SU-DHL-6 (cell line): Measurements from ENCODE around the gene ATXN7.

ENCODE experiments used
- H2AFZ ChIP-seq: fragments of 200-600 bp; sonication (generic); 2 replicates; pipeline ENCODE4 v1.6.1; 2014; ENCODE audit warnings: low read depth, mild to moderate bottlenecking, moderate library complexity, mixed read lengths, antibody characterized with exemption, low read length; ENCODE audit not compliant: severe bottlenecking
- H3F3A ChIP-seq: fragments of 200-600 bp; shearing (Covaris generic); 2 replicates; pipeline ENCODE4 v1.6.0; 2016; ENCODE audit warnings: antibody characterized with exemption, mild to moderate bottlenecking; ENCODE audit not compliant: insufficient read depth
- H3K27ac ChIP-seq: fragments of 200-600 bp; sonication (generic); 2 replicates; pipeline ENCODE4 v1.5.1; 2016; ENCODE audit warnings: low read depth, mild to moderate bottlenecking, low read length, moderate library complexity, mixed read lengths
- H3K27me3 ChIP-seq: fragments of 200-600 bp; sonication (generic), shearing (Covaris generic); 2 replicates; pipeline ENCODE4 v1.6.0; 2014; ENCODE audit warnings: mild to moderate bottlenecking, low read length
- H3K36me3 ChIP-seq: fragments of 200-600 bp; sonication (generic); 2 replicates; pipeline ENCODE4 v1.6.1; 2014; ENCODE audit warnings: mild to moderate bottlenecking, low read length, mixed read lengths
- H3K4me2 ChIP-seq: fragments of 300-600, 200-600 bp; shearing (Covaris generic), sonication (generic); 2 replicates; pipeline ENCODE4 v1.6.0; 2014; ENCODE audit warnings: low read length, low read depth, mild to moderate bottlenecking; ENCODE audit not compliant: poor library complexity, severe bottlenecking
- H3K4me3 ChIP-seq: fragments of 200-600 bp; sonication (generic); 2 replicates; pipeline ENCODE4 v1.5.1; 2014; ENCODE audit warnings: antibody characterized with exemption, low read length, mild to moderate bottlenecking, mixed read lengths; ENCODE audit not compliant: insufficient read depth, poor library complexity, severe bottlenecking
- H3K79me2 ChIP-seq: fragments of 200-600 bp; sonication (generic); 2 replicates; pipeline ENCODE4 v1.6.1; 2014; ENCODE audit warnings: mild to moderate bottlenecking, low read length, moderate library complexity; ENCODE audit not compliant: insufficient read depth
- H3K9ac ChIP-seq: fragments of 200-600 bp; sonication (generic); 2 replicates; pipeline ENCODE4 v1.7.0; 2014; ENCODE audit warnings: mild to moderate bottlenecking, low read length
- H3K9me2 ChIP-seq: fragments of 200-600 bp; sonication (generic); replicated peaks from 2 replicates; pipeline ENCODE4 v1.6.1; 2014; ENCODE audit warnings: low read length; ENCODE audit not compliant: insufficient read depth
- H3K9me3 ChIP-seq: fragments of 200-600 bp; sonication (generic); 2 replicates; pipeline ENCODE4 v1.6.1; 2014; ENCODE audit warnings: low read length, mixed read lengths; ENCODE audit not compliant: insufficient read depth
- H4K20me1 ChIP-seq: fragments of 200-600 bp; sonication (generic); 2 replicates; pipeline ENCODE4 v1.6.1; 2014; ENCODE audit warnings: low read depth, mild to moderate bottlenecking, antibody characterized with exemption, low read length, moderate library complexity, mixed read lengths
- CTCF ChIP-seq: fragments of 200-600 bp; sonication (generic); IDR thresholded peaks from one replicate; pipeline ENCODE4 v1.5.1; 2017; ENCODE audit warnings: antibody characterized with exemption, mild to moderate bottlenecking, low read length, moderate library complexity; ENCODE audit not compliant: insufficient read depth, poor library complexity, severe bottlenecking
- EZH2phosphoT487 ChIP-seq: fragments of 200-600 bp; sonication (generic), shearing (Covaris generic); conservative IDR thresholded peaks from 2 replicates; pipeline ENCODE4 v1.6.1; 2018; ENCODE audit warnings: mild to moderate bottlenecking, antibody characterized with exemption, low read length, moderate library complexity, mixed read lengths

ATXN7 gene

GRCh38 chr3:64029287-64029686, 165.6 kb downstream of the ATXN7 start:
- Histone ChIP-seq H3K9me3 (no peaks in the 10 kb centered on the region), H3K4me2 (no peak overlapping the region), H3K27me3 (no peaks in the 10 kb centered on the region), H3K36me3 (no peaks in the 10 kb centered on the region), H3K9me2 (no peaks in the 10 kb centered on the region), H2AFZ (no peak overlapping the region), H3F3A (no peaks in the 10 kb centered on the region), H4K20me1 (no peaks in the 10 kb centered on the region), H3K27ac (no peak overlapping the region), H3K9ac (no peak overlapping the region), H3K79me2 (no peaks in the 10 kb centered on the region), H3K4me3 (no peak overlapping the region)
- no peak for TF ChIP-seq CTCF
- TF ChIP-seq EZH2phosphoT487, result no peak

- Histone ChIP-seq H4K20me1 (no peaks in the 10 kb centered on the region), H3K4me2 (peak overlapping the region; percentile 53), H3K9me3 (no peaks in the 10 kb centered on the region), H3K9ac (peak overlapping the region; percentile 15; the same call in 1 of the 2 replicates), H3K9me2 (no peaks in the 10 kb centered on the region), H2AFZ (peak overlapping the region; percentile 82), H3K36me3 (no peaks in the 10 kb centered on the region), H3K27ac (no peak overlapping the region), H3F3A (no peaks in the 10 kb centered on the region), H3K79me2 (no peaks in the 10 kb centered on the region), H3K27me3 (no peaks in the 10 kb centered on the region), H3K4me3 (peak overlapping the region; percentile 28)
- TF ChIP-seq EZH2phosphoT487 (no peak), CTCF (peak; percentile 73)
Observed at GRCh38 chr3:64030741-64031140, 167.1 kb downstream of the ATXN7 start.

GRCh38 chr3:64031540-64032508, 168.2 kb downstream of the ATXN7 start:
- no peaks in the 10 kb centered on the region for H4K20me1 ChIP-seq
- no peaks in the 10 kb centered on the region for H3K79me2 ChIP-seq
- H3F3A ChIP-seq, result no peaks in the 10 kb centered on the region
- H3K36me3 ChIP-seq, result no peaks in the 10 kb centered on the region
- no peak overlapping the region for H3K4me2 ChIP-seq
- TF ChIP-seq EZH2phosphoT487 (no peak), CTCF (no peak)
- no peak overlapping the region for H3K4me3 ChIP-seq
- no peaks in the 10 kb centered on the region for H3K9me2 ChIP-seq
- H3K9me3 ChIP-seq, result no peaks in the 10 kb centered on the region
- no peak overlapping the region for H3K9ac ChIP-seq
- no peak overlapping the region for H3K27ac ChIP-seq
- peak overlapping the region; percentile 82 for H2AFZ ChIP-seq
- H3K27me3 ChIP-seq, result no peaks in the 10 kb centered on the region
